Nephron progenitor cell (in vitro differentiated cells): ENCODE data around the gene ELMO1.
A peak's percentile ranks its signal among the peaks of the same experiment; 100 is the strongest.
"Not testable (repeated sequence)": the region's sequence is repeated elsewhere in the genome, so short reads cannot be mapped to it uniquely, and the experiment has no call there.

ENCODE experiments used
- DNase-seq: peaks from one replicate; pipeline ENCODE4 v3.0.0; 2021
- H3K27ac Mint-ChIP-seq: 2 replicates; pipeline ENCODE4 v1.8.0; 2021; ENCODE audit warnings: mild to moderate bottlenecking, moderate library complexity, mixed read lengths
- H3K27me3 Mint-ChIP-seq: 2 replicates; pipeline ENCODE4 v1.8.0; 2021; ENCODE audit warnings: mild to moderate bottlenecking, low read depth, mixed read lengths; ENCODE audit not compliant: poor library complexity
- H3K36me3 Mint-ChIP-seq: 2 replicates; pipeline ENCODE4 v1.8.0; 2021; ENCODE audit warnings: low read depth, mixed read lengths
- H3K4me1 Mint-ChIP-seq: 2 replicates; pipeline ENCODE4 v1.8.0; 2021; ENCODE audit warnings: mixed read lengths
- H3K4me3 Mint-ChIP-seq: 2 replicates; pipeline ENCODE4 v1.8.0; 2021; ENCODE audit warnings: mild to moderate bottlenecking, moderate library complexity, mixed read lengths
- H3K9me3 Mint-ChIP-seq: 2 replicates; pipeline ENCODE4 v1.8.0; 2021; ENCODE audit warnings: mild to moderate bottlenecking, moderate library complexity, mixed read lengths
- CTCF ChIP-seq: fragments of 200-600 bp; sonication (generic); IDR thresholded peaks from 2 replicates; pipeline ENCODE4 v1.5.0; 2021; ENCODE audit warnings: antibody characterized with exemption

Gene ELMO1

GRCh38 chr7:36984710-36985312 lies 463.9 kb downstream of the ELMO1 start:
- no peaks in the 10 kb centered on the region for H3K9me3 Mint-ChIP-seq
- no peak overlapping the region for H3K4me3 Mint-ChIP-seq
- no peaks in the 10 kb centered on the region for H3K36me3 Mint-ChIP-seq
- no peak for DNase-seq
- no peaks in the 10 kb centered on the region for H3K27me3 Mint-ChIP-seq
- H3K27ac Mint-ChIP-seq: no peak overlapping the region
- no peak for TF ChIP-seq CTCF
- H3K4me1 Mint-ChIP-seq: peaks cover 59% of the 10 kb centered on the region

- TF ChIP-seq CTCF: no peak
- no peaks in the 10 kb centered on the region for H3K36me3 Mint-ChIP-seq
- no peak overlapping the region for H3K4me3 Mint-ChIP-seq
- H3K4me1 Mint-ChIP-seq: peaks cover 66% of the 10 kb centered on the region
- H3K9me3 Mint-ChIP-seq: no peaks in the 10 kb centered on the region
- no peak for DNase-seq
- H3K27ac Mint-ChIP-seq: peak overlapping the region; percentile 23
- no peaks in the 10 kb centered on the region for H3K27me3 Mint-ChIP-seq
Measured at GRCh38 chr7:36984041-36984521, 464.6 kb downstream of the ELMO1 start.

GRCh38 chr7:36982766-36983165 lies 465.9 kb downstream of the ELMO1 start:
- H3K27ac Mint-ChIP-seq: no peak overlapping the region
- no peak for DNase-seq
- TF ChIP-seq CTCF: no peak
- peaks cover 80% of the 10 kb centered on the region for H3K4me1 Mint-ChIP-seq
- H3K27me3 Mint-ChIP-seq: no peaks in the 10 kb centered on the region
- H3K9me3 Mint-ChIP-seq: no peaks in the 10 kb centered on the region
- no peak overlapping the region for H3K4me3 Mint-ChIP-seq
- no peaks in the 10 kb centered on the region for H3K36me3 Mint-ChIP-seq

- Mint-ChIP-seq H3K4me3 (no peak overlapping the region), H3K27me3 (peaks cover under 1% of the 10 kb centered on the region), H3K9me3 (peaks cover 5% of the 10 kb centered on the region), H3K36me3 (peaks cover 6% of the 10 kb centered on the region), H3K27ac (no peak overlapping the region), H3K4me1 (peaks cover 69% of the 10 kb centered on the region)
- DNase-seq: no peak
- TF ChIP-seq CTCF: no peak
Measured at GRCh38 chr7:36979810-36980248, 468.8 kb downstream of the ELMO1 start.

- peaks cover 5% of the 10 kb centered on the region for H3K9me3 Mint-ChIP-seq
- no peak overlapping the region for H3K4me3 Mint-ChIP-seq
- TF ChIP-seq CTCF: no peak
- peaks cover 55% of the 10 kb centered on the region for H3K4me1 Mint-ChIP-seq
- peak overlapping the region; percentile 98 for H3K27ac Mint-ChIP-seq
- peaks cover 3% of the 10 kb centered on the region for H3K27me3 Mint-ChIP-seq
- peaks cover 11% of the 10 kb centered on the region for H3K36me3 Mint-ChIP-seq
- DNase-seq: peak; percentile 19
Measured at GRCh38 chr7:36978461-36978860, 470.2 kb downstream of the ELMO1 start.

GRCh38 chr7:36977878-36978277 lies 470.8 kb downstream of the ELMO1 start:
- Mint-ChIP-seq H3K27ac (peak overlapping the region; percentile 98), H3K4me1 (peaks cover 49% of the 10 kb centered on the region), H3K4me3 (no peak overlapping the region), H3K9me3 (peaks cover 5% of the 10 kb centered on the region), H3K27me3 (peaks cover 3% of the 10 kb centered on the region), H3K36me3 (peaks cover 11% of the 10 kb centered on the region)
- no peak for TF ChIP-seq CTCF
- no peak for DNase-seq

- not testable (repeated sequence) for H3K4me3 Mint-ChIP-seq, H3K27me3 Mint-ChIP-seq, H3K9me3 Mint-ChIP-seq, H3K27ac Mint-ChIP-seq, DNase-seq
- peaks cover 11% of the 10 kb centered on the region for H3K36me3 Mint-ChIP-seq
- peaks cover 61% of the 10 kb centered on the region for H3K4me1 Mint-ChIP-seq
Measured at GRCh38 chr7:36973534-36973933, 475.1 kb downstream of the ELMO1 start.
